ENCODE data around the gene CACNA1D.

GRCh38 chr3:53635041-53635440 lies 140.6 kb downstream of the CACNA1D start:
- no peak for TF ChIP-seq CTCF (IDR thresholded peaks at IDR 0.05)
- TF ChIP-seq POLR2AphosphoS5 (IDR thresholded peaks at IDR 0.05): no peak
- TF ChIP-seq EP300 (IDR thresholded peaks at IDR 0.05): no peak
- TF ChIP-seq POLR2A (IDR thresholded peaks at IDR 0.05; ENCODE audit: low read depth): no peak

Measured in esophagus muscularis mucosa (tissue), 4 donors.